Dedifferentiated amniotic fluid mesenchymal stem cell (primary cell): ENCODE results near the gene ANXA8.
A peak's percentile ranks its signal among the peaks of the same experiment; 100 is the strongest.

ENCODE experiments used
- DNase-seq: peaks from one replicate; pipeline ENCODE4 v3.0.0-alpha.2; 2016; ENCODE audit errors: extremely low spot score

Gene ANXA8

GRCh38 chr10:47447705-47448104 is 36.2 kb downstream of the ANXA8 start:
- DNase-seq: no peak

- DNase-seq: no peak
These were observed 36.7 kb downstream of the ANXA8 start for GRCh38 chr10:47447209-47447608.

GRCh38 chr10:47445720-47446119 is 38.2 kb downstream of the ANXA8 start:
- no peak for DNase-seq

GRCh38 chr10:47444047-47444446 is 39.9 kb downstream of the ANXA8 start:
- no peak for DNase-seq

GRCh38 chr10:47443145-47443544 is 40.8 kb downstream of the ANXA8 start:
- DNase-seq: no peak

GRCh38 chr10:47442351-47442750 is 41.6 kb downstream of the ANXA8 start:
- no peak for DNase-seq

GRCh38 chr10:47441938-47442337 is 42.0 kb downstream of the ANXA8 start:
- DNase-seq: no peak

GRCh38 chr10:47440207-47440606 is 43.7 kb downstream of the ANXA8 start:
- DNase-seq: no peak

GRCh38 chr10:47438857-47439474 is 44.9 kb downstream of the ANXA8 start:
- peak; percentile 53 for DNase-seq

GRCh38 chr10:47435081-47435480 is 48.8 kb downstream of the ANXA8 start:
- DNase-seq: no peak

GRCh38 chr10:47425813-47426419 is 58.0 kb downstream of the ANXA8 start:
- DNase-seq: no peak

- DNase-seq: no peak
These were observed 59.7 kb downstream of the ANXA8 start for GRCh38 chr10:47424231-47424630.

GRCh38 chr10:47423476-47423875 is 60.4 kb downstream of the ANXA8 start:
- DNase-seq: no peak

- peak; percentile 50 for DNase-seq
These were observed 62.6 kb downstream of the ANXA8 start for GRCh38 chr10:47421057-47421952.

- no peak for DNase-seq
These were observed 63.4 kb downstream of the ANXA8 start for GRCh38 chr10:47420305-47421056.

- DNase-seq: no peak
These were observed 64.5 kb downstream of the ANXA8 start for GRCh38 chr10:47419421-47419820.

GRCh38 chr10:47418966-47419365 is 64.9 kb downstream of the ANXA8 start:
- DNase-seq: no peak

GRCh38 chr10:47418321-47418720 is 65.6 kb downstream of the ANXA8 start:
- DNase-seq: no peak
